GM19035 (cell line): Measurements from ENCODE around the gene ARL6.

ENCODE experiments used
- ATAC-seq: cut with Tn5 transposase; IDR thresholded peaks from one replicate; pipeline ENCODE4 v1.9.1; 2021; ENCODE audit not compliant: unreplicated experiment

ARL6 gene, protein sequence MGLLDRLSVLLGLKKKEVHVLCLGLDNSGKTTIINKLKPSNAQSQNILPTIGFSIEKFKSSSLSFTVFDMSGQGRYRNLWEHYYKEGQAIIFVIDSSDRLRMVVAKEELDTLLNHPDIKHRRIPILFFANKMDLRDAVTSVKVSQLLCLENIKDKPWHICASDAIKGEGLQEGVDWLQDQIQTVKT

DNA sequence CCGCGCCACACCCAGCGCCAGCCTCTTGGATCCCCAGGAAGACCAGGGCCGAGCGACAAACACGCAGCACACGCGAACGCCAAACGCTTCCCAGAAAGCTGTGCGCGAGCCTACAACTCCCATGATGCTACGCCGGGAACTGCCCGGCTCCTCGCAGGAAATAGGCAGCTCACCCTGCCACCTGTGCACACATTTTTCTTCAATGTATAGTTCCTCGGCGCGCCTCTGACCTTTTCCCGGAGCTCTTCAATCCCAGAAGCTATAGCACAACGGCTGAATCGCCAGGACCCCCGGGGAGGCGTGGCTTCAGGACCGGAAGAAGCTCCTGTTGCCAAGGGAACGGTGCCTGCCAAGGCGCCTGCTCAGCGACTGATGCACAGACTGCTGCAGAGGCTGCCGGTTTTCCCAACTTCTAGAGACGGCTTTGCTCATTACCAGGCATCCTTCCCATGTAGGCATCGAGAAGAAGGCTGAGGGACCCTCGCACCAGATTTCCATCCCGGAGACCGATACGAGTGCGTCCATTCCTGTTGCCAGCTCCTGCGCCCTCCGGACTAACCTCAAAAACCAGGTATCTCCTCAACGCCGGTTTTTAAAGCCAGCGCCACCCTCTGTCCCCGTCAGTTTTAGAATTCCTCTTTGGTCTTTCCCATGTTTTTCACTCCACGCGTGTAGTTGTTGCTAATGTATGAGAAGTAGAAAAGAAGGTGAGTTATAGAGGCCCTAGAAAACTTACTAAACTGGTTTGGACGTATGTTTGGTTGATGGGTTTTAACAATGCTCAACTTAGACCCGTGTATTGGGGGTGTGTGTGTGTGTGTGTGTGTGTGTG is at the start of gene ARL6:
TSS of gene ARL6 (plus strand) at position 352 of the 832 bp plus-strand sequence. CDS start 3,350 bp downstream, outside the sequence.
- peak; percentile 98 for ATAC-seq

DNA sequence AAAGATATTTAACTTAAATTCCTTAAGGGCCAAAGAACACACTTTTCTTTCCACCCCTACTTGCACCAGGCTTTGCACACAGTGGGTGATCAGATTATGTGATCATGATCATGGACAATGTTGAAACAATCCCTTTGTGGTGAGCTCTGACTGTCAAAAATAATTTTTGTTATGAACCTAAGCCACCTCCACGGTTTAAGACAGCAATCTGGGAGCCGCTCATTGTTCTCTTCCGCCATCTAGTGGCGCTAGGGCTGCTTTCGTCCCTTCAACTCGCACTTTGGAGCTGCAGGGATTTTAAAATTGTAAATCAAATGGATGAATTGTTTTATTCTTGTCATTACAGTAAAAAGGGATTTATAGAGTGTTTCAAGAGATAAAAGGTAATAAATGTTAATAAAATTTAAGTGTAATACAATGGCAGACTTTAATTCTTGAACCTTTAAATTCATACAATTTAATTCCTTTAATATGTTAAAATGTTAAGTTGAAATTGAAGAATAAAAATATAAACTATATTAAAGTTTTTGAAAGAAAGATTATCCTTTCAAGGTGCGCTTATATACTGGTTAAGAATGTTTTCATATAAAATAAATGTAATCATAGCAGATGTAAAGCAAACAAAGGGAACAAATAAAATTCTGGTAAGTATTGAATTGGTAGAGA is 45.3 kb upstream of the ARL6 start:
- peak; percentile 92 for ATAC-seq

DNA sequence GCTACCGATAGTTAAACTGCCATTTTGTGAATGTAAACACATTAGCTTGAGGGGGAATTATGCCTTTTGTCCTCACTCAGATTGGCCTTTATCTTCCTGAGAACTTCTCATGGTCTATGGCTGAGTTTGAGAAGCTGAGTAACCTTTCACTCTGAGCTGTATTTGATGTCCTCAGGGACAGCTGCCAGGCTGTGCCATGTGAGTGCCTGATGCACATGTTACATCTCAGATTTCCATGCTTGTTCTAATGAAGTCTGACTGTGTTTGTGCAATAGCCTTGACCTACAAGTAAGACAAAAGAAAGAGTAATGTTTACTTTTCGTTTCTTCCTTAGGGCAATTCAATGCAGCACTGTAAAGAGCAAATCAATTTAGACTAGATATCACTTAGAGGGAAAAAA is 44.1 kb upstream of the ARL6 start:
- no peak for ATAC-seq

DNA sequence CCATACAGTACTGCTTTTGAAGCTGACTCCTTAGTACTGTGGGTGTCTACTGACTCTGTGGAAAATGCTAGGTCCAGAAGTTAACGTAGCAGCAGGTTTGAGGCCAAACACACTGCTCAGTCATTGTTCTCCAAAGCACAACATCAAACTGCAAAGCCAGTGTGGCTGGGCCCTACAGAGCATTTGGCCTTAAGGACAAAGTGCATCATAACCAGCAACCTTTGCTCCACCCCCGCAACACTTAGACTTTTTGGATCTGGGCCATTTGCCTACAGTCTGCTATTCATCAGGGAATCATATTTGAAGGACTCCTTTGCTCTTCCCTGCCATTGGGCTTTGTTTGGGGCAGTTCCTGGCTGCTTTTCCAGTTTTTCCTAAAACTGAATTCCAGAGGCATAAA is 43.1 kb upstream of the ARL6 start:
- no peak for ATAC-seq

DNA sequence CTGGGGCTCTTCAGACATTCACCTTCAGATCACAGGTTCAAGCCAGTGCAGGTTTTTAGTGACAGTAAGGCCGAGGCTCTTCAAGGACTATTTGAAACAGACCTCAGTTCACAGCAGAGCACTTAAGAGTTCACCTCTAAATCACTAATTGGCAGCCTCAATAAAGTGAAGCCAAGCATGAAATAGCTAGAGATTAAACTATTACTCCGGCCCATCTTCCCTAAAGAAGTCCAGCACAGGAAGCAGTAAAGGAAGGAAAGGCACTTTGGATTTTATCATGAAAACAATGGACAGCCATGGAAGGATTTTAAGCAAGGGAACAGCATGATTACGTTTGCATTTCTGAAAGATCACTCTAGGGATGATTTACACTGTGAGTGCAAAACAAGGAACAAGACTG is 27.6 kb upstream of the ARL6 start:
- ATAC-seq: no peak

DNA sequence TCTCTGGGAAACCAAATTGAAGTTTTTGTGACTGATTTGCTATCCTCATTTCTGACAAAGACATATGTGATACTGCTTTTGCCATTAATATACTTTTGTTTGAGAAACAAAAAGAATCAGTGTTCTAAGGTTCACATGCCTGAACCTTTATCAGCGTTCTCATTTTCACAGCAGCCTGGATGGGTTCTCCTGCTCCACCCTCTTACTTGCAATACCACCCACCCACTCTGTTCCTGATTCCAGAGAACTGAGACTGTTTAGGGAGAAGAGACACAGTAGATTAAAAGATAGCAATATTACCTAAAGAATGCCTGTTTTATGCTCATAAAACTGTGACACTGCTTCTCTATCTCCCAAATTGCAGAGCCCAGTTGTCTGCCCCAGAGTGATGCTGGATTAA is 25.8 kb upstream of the ARL6 start:
- ATAC-seq: no peak

DNA sequence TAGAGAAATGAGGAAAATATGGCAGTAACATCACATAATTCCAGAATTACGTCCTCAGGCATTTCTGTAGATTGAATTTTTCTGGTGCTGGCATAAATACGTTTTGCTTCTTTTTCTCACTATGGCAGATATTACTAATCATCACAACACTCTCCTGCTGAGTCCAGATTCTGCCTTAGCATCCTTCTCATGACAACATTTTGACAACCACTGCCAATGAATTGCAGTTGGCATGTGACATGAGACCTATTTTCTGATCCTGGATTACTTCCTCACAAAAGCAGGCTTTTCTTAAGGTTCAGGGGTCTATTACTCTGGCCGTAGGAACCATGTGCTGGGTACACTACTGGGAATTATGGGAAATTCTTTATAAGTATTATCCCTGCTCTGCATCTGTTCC is 22.5 kb upstream of the ARL6 start:
- no peak for ATAC-seq

DNA sequence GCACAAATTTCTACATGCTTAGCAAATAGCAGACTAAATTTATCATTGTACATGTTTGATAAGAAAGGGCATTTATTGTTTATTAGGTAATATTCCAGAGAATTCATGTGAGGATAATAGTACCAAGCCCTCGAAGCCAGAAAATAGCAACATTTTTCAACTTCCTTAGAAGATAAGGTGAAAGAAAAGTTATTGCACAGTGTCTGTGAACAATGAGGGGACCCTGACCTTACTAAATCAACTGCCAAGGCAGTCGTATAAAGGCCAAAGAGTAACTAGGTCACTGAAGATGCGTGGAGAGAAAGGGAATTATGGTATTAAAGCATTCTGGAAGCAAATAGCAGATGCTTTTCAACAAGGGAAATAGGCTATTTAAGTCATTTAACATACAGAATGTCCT is 20.3 kb upstream of the ARL6 start:
- no peak for ATAC-seq

DNA sequence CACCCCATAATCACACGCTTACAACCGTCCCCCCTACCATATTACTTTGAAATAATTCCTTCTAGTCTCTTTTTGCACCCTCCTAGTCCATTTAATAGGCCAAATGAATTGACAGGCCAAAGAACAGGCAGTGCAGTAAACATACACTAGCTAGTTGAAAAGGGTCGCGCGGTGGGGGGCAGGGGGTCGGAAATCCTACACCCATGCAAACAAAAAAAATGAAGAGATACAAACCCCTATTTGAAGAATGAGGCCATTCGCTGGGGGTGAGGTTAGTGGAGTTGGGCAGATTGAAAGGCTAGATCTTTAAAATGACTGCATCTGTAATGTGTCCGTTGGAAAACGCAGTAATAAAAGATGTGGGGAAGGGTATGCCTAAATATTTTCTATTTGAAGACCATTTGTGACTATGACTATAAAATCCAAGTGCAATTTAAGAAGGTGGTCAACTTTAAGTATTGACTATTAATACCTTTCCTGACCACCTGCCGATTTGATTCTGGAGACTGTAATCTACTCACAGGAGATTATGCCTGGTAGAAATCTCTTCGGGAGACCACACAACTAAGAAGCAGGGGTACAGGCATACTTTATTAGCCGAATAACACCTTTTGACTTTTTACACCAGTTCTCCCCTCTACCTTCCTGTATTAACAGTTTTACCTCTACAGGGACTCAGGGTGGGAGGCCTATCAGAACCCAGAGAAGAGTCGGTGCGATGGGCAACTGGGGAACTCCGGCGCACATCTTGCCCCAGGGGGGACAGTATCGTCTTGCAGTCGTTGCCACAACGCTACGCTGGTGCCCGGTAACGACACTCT is 762 bp upstream of the ARL6 start:
- peak; percentile 45 for ATAC-seq

DNA sequence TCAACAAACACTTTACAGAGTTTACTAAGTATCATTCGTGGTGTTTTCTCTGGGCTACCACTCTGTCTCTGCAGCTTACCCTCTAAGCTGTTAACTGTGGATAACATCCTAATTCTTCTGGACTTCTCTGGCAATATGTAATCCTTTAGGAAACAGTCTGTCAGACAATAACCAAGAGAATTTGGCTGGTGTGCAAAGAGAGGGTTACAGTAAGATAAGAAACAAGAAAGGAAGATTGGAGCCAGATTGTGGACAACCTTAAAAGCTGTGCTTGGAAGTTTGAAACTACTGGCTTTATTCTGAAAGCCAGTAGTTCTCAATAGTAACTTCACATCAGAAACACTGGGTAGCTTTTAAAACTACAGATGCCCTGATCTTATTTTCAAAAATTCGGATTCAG is 778 bp downstream of the ARL6 start:
- no peak for ATAC-seq

DNA sequence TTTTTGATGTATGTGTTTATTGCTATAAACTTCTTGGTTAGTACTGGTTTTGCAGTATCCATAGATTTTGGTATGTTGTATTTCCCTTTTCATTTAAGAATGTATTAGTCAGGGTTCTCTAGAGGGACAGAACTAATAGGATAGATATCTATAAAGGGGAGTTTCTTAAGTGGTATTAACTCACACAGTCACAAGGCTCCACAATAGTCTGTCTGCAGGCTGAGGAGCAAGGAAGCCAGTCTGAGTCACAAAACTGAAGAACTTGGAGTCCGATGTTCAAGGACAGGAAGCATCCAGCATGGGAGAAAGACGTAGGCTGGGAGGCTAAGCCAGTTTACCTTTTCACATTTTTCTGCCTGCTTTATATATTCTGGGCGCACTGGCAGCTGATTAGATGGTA is 8.4 kb downstream of the ARL6 start:
- no peak for ATAC-seq

DNA sequence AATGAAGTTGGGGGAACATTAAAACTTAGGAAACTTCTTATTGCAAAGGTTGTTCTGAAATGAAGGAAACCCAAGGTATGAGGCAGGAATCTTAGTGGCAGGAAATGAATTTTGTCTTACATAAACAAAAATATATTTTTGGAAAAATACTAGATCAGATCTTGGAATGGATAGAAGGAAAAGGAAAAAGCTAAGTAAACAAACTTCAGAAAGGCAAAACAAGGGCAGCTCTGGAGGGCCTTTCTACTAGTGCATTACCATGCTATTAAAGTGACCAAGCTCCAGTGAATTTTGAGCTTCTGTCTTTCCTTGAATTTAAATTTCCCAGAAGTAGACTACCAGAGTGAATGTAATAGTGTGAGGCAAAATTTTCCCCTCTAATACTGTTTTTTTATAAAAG is 13.6 kb downstream of the ARL6 start:
- no peak for ATAC-seq

DNA sequence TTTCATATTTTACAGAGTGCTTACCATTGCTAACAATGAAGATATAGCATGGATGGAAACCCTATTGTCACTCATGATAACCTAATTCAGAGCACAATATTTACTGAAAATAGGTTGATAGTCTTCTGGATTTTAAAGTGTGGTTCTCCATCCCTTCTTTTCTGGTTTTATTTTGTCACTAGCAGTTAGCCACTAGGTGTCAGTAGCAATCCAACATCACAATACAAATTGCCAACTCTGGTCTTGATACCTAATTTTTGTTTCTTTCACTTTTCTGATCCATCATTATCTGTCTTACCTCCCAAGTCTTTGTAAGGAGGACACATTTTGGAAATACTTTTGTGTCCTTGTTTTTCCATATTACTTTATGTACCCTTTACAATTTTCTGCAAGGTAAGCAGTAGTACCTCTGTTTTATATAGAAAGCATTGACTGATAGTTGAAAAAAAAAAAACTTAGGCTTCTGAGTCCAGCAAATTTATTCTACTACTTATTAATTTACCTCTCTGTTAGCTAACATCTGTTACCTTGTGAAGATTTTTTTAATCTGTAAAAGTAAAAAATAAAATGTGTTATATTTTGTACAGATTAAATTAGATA is 29.0 kb downstream of the ARL6 start:
- peak; percentile 83 for ATAC-seq

DNA sequence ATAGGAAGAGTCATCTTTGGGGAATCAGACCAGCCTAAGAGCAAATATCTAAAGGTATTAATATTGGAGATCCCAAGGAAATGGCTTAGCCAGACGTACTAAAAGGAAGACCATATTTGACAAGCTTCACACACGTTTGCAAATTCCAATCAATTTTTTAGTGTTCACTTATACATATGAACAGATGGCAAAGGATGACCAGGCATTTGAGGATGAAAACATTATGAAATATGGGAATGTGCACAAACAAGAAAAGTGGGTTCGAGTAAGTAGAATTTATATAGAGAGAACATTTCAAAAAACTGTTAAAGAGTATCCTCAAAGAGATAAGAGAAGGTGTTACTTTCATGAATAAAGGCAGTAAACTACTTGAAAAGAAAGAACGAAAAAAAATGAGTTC is 31.4 kb downstream of the ARL6 start:
- no peak for ATAC-seq

DNA sequence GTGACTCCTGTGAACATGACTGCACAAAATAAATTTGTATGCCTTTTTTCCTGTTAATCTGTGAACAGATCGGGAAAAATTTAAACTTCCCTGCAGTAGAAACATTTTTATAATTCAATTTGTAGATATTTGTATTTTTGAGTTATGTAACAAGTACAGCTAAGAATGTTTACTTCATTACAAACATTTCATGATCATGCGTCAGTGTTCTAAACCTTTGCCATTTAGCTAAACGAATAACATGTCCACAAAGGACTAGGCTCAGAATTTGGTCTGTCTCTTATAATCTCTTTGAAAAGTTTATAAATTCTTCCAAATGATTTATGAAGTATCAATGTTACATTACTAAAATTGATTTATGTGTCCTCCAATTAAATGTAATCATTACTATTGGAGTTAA is 39.9 kb downstream of the ARL6 start:
- ATAC-seq: no peak

DNA sequence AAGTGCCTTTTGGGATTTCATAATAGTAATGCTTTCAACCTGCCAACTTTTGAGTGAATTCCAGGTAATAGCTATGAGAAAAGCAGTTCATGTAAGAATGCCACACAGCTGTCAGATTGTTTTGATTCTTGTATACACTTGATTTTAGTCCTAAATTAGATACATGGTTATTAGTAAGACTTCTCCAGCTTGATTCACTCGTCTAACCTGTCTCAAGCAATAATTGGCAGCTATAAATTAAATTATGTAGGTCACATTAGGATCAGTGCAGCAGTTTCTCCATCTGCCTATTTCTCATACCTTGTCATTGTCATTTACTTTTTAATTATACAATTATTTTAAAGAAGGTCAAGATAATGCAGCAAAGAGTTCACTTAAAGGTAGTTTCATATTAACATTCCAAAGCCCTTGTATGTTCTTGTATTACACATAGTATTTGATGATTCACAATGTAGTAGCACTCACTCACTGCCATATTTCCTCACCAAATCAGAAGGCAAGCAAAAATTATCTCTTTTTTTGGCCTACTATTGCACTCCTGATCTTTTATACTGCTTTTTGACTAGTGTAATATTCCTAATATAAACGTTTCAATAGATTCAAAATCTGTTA is 46.3 kb downstream of the ARL6 start:
- no peak for ATAC-seq

DNA sequence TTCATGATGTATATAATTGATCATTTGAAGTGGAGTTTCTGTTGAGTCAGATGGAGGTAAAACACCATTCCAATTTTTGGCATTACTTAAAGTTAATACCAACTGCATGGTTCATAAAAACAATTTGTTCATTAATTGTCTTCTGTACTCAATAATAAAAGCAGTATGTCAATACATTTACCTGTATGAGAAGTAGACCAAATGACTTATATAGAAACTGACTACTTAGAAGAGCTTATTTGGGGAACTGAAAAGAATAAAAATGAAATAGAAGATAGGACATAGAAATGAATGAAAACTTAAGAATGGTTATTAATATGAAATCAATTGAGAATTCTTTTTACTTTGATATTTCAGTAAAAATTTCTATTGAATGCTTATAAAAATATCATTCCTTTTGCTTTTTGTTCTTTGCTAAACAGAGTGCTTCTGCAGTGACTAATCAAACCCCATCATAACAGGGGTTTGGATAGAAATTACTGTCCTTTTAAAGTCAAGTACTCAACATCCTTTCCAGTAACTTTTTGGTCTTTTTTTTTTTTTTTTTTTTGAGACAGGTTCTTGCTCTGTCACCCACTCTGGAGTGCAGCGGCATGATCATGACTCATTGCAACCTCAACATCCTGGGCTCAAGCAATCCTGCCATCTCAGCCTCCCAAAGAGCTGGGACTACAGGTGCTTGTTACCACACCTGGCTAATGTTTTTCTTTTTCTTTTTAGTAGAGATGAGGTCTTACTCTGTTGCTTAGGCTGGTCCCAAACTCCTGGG is 50.8 kb downstream of the ARL6 start:
- ATAC-seq: no peak

DNA sequence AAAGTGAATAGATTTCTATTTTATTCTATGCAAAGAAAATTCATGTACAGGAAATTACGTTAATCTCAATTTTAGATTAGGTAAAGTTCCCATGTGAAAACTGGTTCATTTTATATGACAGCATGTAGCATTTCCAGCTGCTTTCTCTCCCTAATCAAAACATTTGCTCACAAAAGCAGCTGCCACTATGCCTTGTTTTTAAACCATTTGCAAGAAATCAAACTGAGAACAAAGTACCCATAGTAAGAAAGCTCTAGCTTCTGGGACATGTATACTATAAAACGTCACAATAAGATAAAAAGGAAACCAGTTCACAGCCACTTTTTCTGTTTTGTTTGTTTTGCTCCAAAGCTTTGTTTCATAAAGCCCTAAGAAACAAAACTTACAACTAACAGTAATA is 52.3 kb downstream of the ARL6 start:
- no peak for ATAC-seq

DNA sequence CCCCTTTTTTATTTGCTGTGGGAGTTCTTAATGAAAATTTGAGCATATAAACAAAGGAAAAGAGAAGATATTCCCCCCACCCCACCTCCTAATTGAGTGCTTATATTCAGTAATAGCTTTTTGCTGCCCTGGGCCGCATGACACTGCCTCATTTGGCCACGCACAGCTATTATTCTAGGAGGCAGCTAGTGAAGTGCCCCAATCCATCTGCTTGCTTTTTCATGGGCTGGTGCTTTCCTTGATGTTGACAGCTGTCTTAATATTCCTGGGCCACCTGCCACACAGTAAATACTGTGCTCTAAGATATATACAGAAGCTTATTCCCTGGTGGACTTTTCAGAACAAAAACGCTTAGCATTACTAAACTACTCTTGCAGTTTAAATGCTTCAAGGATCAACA is 53.4 kb downstream of the ARL6 start:
- ATAC-seq: no peak

DNA sequence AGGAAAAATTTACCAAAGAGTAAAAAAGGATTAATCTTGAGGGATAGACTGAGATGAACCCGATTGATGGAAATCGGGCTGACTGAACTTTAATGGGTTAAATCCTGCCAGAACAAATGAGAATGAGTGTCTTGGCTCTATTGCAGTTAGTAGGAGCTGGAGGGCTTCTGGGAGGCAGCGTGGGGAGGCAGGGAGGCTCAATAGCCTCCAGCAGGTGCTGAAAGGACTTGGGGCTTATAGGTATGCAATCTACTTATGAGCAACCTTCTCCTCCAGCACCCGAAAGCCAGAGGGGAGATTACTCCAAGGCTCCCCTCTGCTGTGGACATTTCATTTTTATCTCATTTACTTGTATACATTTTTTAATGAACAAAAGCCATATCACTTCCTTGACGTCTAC is 56.2 kb downstream of the ARL6 start:
- ATAC-seq: no peak
